ENCODE results near the gene PLLP. TPM values are rescaled to one million over a fixed set of nuclear protein-coding genes. Genes with fewer than 3 reads are reported as not detected.

PLLP gene
- total and polyA plus RNA-seq, 2 experiments from 2014 or later, result 1.3 to 6.1 TPM

- ATAC-seq (no peak), DNase-seq (ENCODE audit: low spot score) (no peak)
- Histone ChIP-seq H3K4me2 (no peak overlapping the region), H3K4me3 (no peak overlapping the region), H3F3A (replicated peaks; ENCODE audit: low read depth) (no peaks in the 10 kb centered on the region), H3K27ac (ENCODE audit: low read depth) (no peak overlapping the region), H3K9me2 (ENCODE audit: insufficient read depth) (no peaks in the 10 kb centered on the region), H4K20me1 (replicated peaks; ENCODE audit: insufficient read depth) (no peaks in the 10 kb centered on the region), H3K36me3 (ENCODE audit: insufficient read depth) (peaks cover 9% of the 10 kb centered on the region), H3K4me1 (ENCODE audit: insufficient read depth) (no peaks in the 10 kb centered on the region), H2AFZ (no peak overlapping the region), H3K27me3 (ENCODE audit: insufficient read depth) (no peaks in the 10 kb centered on the region), H3K79me2 (replicated peaks; ENCODE audit: insufficient read depth) (no peaks in the 10 kb centered on the region)
- H3K36me3 Mint-ChIP-seq (ENCODE audit: low read depth), result peaks cover 30% of the 10 kb centered on the region
- H3K9me3 Mint-ChIP-seq, result no peaks in the 10 kb centered on the region
- TF ChIP-seq CTCF (conservative IDR thresholded peaks at IDR 0.05; ENCODE audit: low read depth in 2 of 2) (no peak), POLR2AphosphoS5 (IDR thresholded peaks at IDR 0.05; ENCODE audit: low read depth) (no peak), ZNF114 (CRISPR knock-in tag; IDR thresholded peaks at IDR 0.05) (no peak), REST (IDR thresholded peaks at IDR 0.05; ENCODE audit: unreplicated experiment) (no peak), EZH2phosphoT487 (IDR thresholded peaks at IDR 0.05; ENCODE audit: unreplicated experiment) (no peak), ZNF462 (CRISPR knock-in tag; IDR thresholded peaks at IDR 0.05) (no peak), STAT1 (IDR thresholded peaks at IDR 0.05; ENCODE audit: unreplicated experiment) (no peak), JUNB (IDR thresholded peaks at IDR 0.05; ENCODE audit: unreplicated experiment) (no peak), CREB1 (CRISPR knock-in tag; IDR thresholded peaks at IDR 0.05; ENCODE audit: low read depth) (no peak), NANOG (IDR thresholded peaks at IDR 0.05; ENCODE audit: borderline replicate concordance) (no peak), ETS1 (IDR thresholded peaks at IDR 0.05) (no peak), EZH2 (IDR thresholded peaks at IDR 0.05; ENCODE audit: low read depth, unreplicated experiment) (no peak), ZNF331 (CRISPR knock-in tag; IDR thresholded peaks at IDR 0.05; ENCODE audit: low read depth) (no peak)
- H3K4me1 Mint-ChIP-seq, result no peaks in the 10 kb centered on the region
- H3K4me3 Mint-ChIP-seq, result no peak overlapping the region
- no peak overlapping the region for H3K27ac Mint-ChIP-seq
- H3K27me3 Mint-ChIP-seq (ENCODE audit: insufficient read depth, low read depth, poor library complexity), result peaks cover 4% of the 10 kb centered on the region
Measured at GRCh38 chr16:57238682-57239081, 45.8 kb downstream of the PLLP start.

All from GM23338 (cell line).